ENCODE data around the gene MPP7. TPM values are rescaled to one million over a fixed set of nuclear protein-coding genes. Genes with fewer than 3 reads are reported as not detected.

MPP7 gene
- total RNA-seq, 1 donor from 2014 or later: 11.8 TPM

- DNase-seq (ENCODE audit: extremely low spot score, unreplicated experiment): no peak
- no peaks in the 10 kb centered on the region for H3K9me3 Mint-ChIP-seq
- H3K27ac Mint-ChIP-seq: peak overlapping the region; percentile 77
- no peaks in the 10 kb centered on the region for H3K36me3 Mint-ChIP-seq
- H3K4me3 Mint-ChIP-seq: peak overlapping the region; percentile 46
- no peaks in the 10 kb centered on the region for H3K27me3 Mint-ChIP-seq
- H3K4me1 Mint-ChIP-seq (ENCODE audit: unreplicated experiment): peaks cover 29% of the 10 kb centered on the region
- TF ChIP-seq, protein P1, sequence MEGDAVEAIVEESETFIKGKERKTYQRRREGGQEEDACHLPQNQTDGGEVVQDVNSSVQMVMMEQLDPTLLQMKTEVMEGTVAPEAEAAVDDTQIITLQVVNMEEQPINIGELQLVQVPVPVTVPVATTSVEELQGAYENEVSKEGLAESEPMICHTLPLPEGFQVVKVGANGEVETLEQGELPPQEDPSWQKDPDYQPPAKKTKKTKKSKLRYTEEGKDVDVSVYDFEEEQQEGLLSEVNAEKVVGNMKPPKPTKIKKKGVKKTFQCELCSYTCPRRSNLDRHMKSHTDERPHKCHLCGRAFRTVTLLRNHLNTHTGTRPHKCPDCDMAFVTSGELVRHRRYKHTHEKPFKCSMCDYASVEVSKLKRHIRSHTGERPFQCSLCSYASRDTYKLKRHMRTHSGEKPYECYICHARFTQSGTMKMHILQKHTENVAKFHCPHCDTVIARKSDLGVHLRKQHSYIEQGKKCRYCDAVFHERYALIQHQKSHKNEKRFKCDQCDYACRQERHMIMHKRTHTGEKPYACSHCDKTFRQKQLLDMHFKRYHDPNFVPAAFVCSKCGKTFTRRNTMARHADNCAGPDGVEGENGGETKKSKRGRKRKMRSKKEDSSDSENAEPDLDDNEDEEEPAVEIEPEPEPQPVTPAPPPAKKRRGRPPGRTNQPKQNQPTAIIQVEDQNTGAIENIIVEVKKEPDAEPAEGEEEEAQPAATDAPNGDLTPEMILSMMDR (conservative IDR thresholded peaks at IDR 0.05): no peak
Measured at GRCh38 chr10:28282336-28282735, 20.5 kb downstream of the MPP7 start.

DNA sequence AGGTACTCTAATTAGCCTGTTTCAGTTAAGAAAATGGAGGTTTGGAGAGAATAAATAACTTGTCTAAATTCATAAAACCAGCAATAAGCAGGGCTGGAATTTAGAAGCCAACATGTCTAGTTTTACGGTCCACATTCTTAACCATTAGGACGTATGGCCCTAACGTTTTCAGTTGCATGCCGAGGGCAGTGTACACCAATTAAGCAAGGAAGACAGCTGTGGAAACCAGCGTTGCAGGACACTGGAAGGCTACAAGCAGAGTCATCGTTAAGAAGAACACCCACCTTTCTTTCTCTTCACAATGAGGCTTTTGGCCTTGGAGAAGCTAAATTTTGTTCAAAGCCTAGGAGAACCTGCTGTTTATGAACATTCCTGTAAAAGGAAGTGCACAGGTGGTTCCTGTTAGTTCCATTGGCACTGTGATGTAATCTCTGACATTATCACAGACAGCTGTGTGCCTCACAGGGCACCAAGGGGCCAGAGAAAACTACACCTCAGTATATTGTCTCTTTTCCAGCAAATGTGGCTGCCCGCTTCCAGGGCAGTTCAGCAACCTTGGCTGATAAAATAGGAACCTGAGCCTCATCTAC, 21.0 kb downstream of the MPP7 start:
- Mint-ChIP-seq H3K27ac (peak overlapping the region; percentile 77), H3K4me1 (ENCODE audit: unreplicated experiment) (peaks cover 25% of the 10 kb centered on the region), H3K27me3 (no peaks in the 10 kb centered on the region), H3K36me3 (no peaks in the 10 kb centered on the region), H3K9me3 (no peaks in the 10 kb centered on the region), H3K4me3 (peak overlapping the region; percentile 46)
- no peak for DNase-seq (ENCODE audit: extremely low spot score, unreplicated experiment)
- TF ChIP-seq, protein P1 (conservative IDR thresholded peaks at IDR 0.05): no peak

DNA sequence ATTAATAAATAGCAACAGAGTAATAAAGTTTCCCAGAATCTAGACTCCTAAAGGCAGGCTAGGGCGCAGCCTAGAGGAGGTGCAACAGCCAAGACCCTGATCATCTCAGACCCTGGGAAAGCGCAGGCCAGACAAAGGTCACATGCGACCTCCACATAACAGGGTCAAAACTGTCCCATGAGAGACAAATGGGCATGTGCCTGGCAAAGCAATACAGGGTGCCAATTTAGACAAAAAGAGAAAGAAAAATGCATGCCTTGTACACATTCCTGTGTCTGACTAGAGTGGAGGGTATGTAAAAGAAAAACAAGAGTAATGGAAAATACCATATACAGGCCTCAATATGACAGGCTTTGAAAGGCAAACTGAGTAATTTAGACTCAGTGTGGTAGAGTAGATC, 22.2 kb downstream of the MPP7 start:
- H3K9me3 Mint-ChIP-seq: no peaks in the 10 kb centered on the region
- no peaks in the 10 kb centered on the region for H3K27me3 Mint-ChIP-seq
- H3K36me3 Mint-ChIP-seq: no peaks in the 10 kb centered on the region
- peaks cover 25% of the 10 kb centered on the region for H3K4me1 Mint-ChIP-seq (ENCODE audit: unreplicated experiment)
- peak overlapping the region; percentile 52 for H3K27ac Mint-ChIP-seq
- no peak overlapping the region for H3K4me3 Mint-ChIP-seq
- TF ChIP-seq, protein P1 (conservative IDR thresholded peaks at IDR 0.05): no peak
- DNase-seq (ENCODE audit: extremely low spot score, unreplicated experiment): no peak

- H3K4me3 Mint-ChIP-seq: no peak overlapping the region
- H3K9me3 Mint-ChIP-seq: no peaks in the 10 kb centered on the region
- no peak for DNase-seq (ENCODE audit: extremely low spot score, unreplicated experiment)
- peaks cover 25% of the 10 kb centered on the region for H3K4me1 Mint-ChIP-seq (ENCODE audit: unreplicated experiment)
- H3K36me3 Mint-ChIP-seq: no peaks in the 10 kb centered on the region
- TF ChIP-seq, protein P1 (conservative IDR thresholded peaks at IDR 0.05): no peak
- no peaks in the 10 kb centered on the region for H3K27me3 Mint-ChIP-seq
- no peak overlapping the region for H3K27ac Mint-ChIP-seq
Measured at GRCh38 chr10:28279878-28280277, 23.0 kb downstream of the MPP7 start.

- Mint-ChIP-seq H3K4me3 (no peak overlapping the region), H3K36me3 (no peaks in the 10 kb centered on the region), H3K27ac (no peak overlapping the region), H3K4me1 (ENCODE audit: unreplicated experiment) (peaks cover 18% of the 10 kb centered on the region), H3K27me3 (no peaks in the 10 kb centered on the region), H3K9me3 (no peaks in the 10 kb centered on the region)
- DNase-seq (ENCODE audit: extremely low spot score, unreplicated experiment): no peak
- TF ChIP-seq, protein P1 (conservative IDR thresholded peaks at IDR 0.05): no peak
Measured at GRCh38 chr10:28278842-28279241, 24.0 kb downstream of the MPP7 start.

DNA sequence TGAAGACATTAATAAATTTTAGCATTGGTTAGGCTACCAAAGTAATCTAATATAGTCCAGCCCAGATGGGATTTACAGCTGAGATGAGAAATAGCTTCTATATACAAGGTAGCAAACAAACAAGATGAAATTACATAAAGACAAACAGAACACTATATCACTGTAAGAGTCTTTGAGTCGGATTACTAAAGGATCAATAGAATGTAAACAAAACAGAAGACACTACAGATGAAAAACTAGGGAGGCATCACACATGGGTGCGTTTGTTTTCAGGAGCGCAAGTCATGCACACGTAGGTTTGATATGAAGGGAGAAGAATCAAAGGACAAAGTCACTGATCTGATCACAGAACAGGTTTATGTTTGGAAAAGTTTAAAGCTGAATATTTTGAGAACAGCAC, 26.5 kb downstream of the MPP7 start:
- Mint-ChIP-seq H3K36me3 (no peaks in the 10 kb centered on the region), H3K9me3 (no peaks in the 10 kb centered on the region), H3K4me3 (no peak overlapping the region), H3K27ac (no peak overlapping the region), H3K27me3 (no peaks in the 10 kb centered on the region), H3K4me1 (ENCODE audit: unreplicated experiment) (peaks cover 9% of the 10 kb centered on the region)
- DNase-seq (ENCODE audit: extremely low spot score, unreplicated experiment): no peak
- TF ChIP-seq, protein P1 (conservative IDR thresholded peaks at IDR 0.05): no peak
